ENCODE data around the gene SYP. TPM values are rescaled to one million over a fixed set of nuclear protein-coding genes. Genes with fewer than 3 reads are reported as not detected.

Gene SYP
- total and polyA plus RNA-seq, 2 experiments from 2014 or later = 1.4 to 2.1 TPM

- H4K20me1 ChIP-seq (ENCODE audit: insufficient read depth, poor library complexity, severe bottlenecking) = no peaks in the 10 kb centered on the region
- H2AFZ ChIP-seq = peak overlapping the region; percentile 41
- no peaks in the 10 kb centered on the region for H3K9me2 ChIP-seq (replicated peaks; ENCODE audit: insufficient read depth)
- no peaks in the 10 kb centered on the region for H3K36me3 ChIP-seq (replicated peaks; ENCODE audit: insufficient read depth, low read depth)
- peak overlapping the region; percentile 83 for H3K4me2 ChIP-seq
- H3K79me2 ChIP-seq = no peaks in the 10 kb centered on the region
- no peaks in the 10 kb centered on the region for H3K9me3 ChIP-seq (ENCODE audit: low read depth)
- peak; percentile 69 for DNase-seq (ENCODE audit: low spot score)
- peak overlapping the region; percentile 34 for H3K4me3 ChIP-seq
- TF ChIP-seq EZH2 (IDR thresholded peaks at IDR 0.05; ENCODE audit: borderline replicate concordance) = no peak
- WGBS (ENCODE audit: low lambda C conversion rate, missing lambda C conversion rate) = 72% methylated on average over 22 of the region's 37 CpGs
- peak overlapping the region; percentile 84 for H3K27ac ChIP-seq
- no peaks in the 10 kb centered on the region for H3K27me3 ChIP-seq
- H3K4me1 ChIP-seq (ENCODE audit: insufficient read depth) = peaks cover 3% of the 10 kb centered on the region
Measured at GRCh38 chrX:49172280-49172780, 27.7 kb downstream of the SYP start.

GRCh38 chrX:49171752-49172279 lies 28.2 kb downstream of the SYP start, which contains the start of gene PLP2:
Gene PLP2 (plus strand): TSS chrX:49171898. CDS start chrX:49172001, 103 bp downstream.
- Histone ChIP-seq H3K27ac (peak within 1 kb of the TSS; percentile 84), H3K9me2 (replicated peaks; ENCODE audit: insufficient read depth) (no peaks in the 10 kb centered on the region), H3K4me3 (peak within 1 kb of the TSS; percentile 34), H2AFZ (peak within 1 kb of the TSS; percentile 41), H3K9me3 (ENCODE audit: low read depth) (no peaks in the 10 kb centered on the region), H3K36me3 (replicated peaks; ENCODE audit: insufficient read depth, low read depth) (no peaks in the 10 kb centered on the region), H3K4me1 (ENCODE audit: insufficient read depth) (peaks cover 8% of the 10 kb centered on the region), H3K79me2 (no peaks in the 10 kb centered on the region), H4K20me1 (ENCODE audit: insufficient read depth, poor library complexity, severe bottlenecking) (no peaks in the 10 kb centered on the region), H3K4me2 (peak within 1 kb of the TSS; percentile 83), H3K27me3 (no peaks in the 10 kb centered on the region)
- WGBS (ENCODE audit: low lambda C conversion rate, missing lambda C conversion rate) = 51% methylated on average over 34 of the region's 46 CpGs
- TF ChIP-seq EZH2 (IDR thresholded peaks at IDR 0.05; ENCODE audit: borderline replicate concordance) (no peak), EZH2phosphoT487 (IDR thresholded peaks at IDR 0.05; ENCODE audit: low read depth, severe bottlenecking, unreplicated experiment) (no peak), CTCF (IDR thresholded peaks at IDR 0.05; ENCODE audit: poor library complexity) (no peak)
- DNase-seq (ENCODE audit: low spot score) = peak; percentile 74

- H3K36me3 ChIP-seq (replicated peaks; ENCODE audit: insufficient read depth, low read depth) = no peaks in the 10 kb centered on the region
- H3K9me3 ChIP-seq (ENCODE audit: low read depth) = no peaks in the 10 kb centered on the region
- H3K4me3 ChIP-seq = no peak overlapping the region
- peak overlapping the region; percentile 95 for H3K27ac ChIP-seq
- no peaks in the 10 kb centered on the region for H3K9me2 ChIP-seq (replicated peaks; ENCODE audit: insufficient read depth)
- H2AFZ ChIP-seq = no peak overlapping the region
- H3K79me2 ChIP-seq = no peaks in the 10 kb centered on the region
- TF ChIP-seq CTCF (IDR thresholded peaks at IDR 0.05; ENCODE audit: poor library complexity) = no peak
- no peak for TF ChIP-seq EZH2 (IDR thresholded peaks at IDR 0.05; ENCODE audit: borderline replicate concordance)
- no peak for TF ChIP-seq EZH2phosphoT487 (IDR thresholded peaks at IDR 0.05; ENCODE audit: low read depth, severe bottlenecking, unreplicated experiment)
- peak overlapping the region; percentile 77 for H3K4me2 ChIP-seq
- WGBS (ENCODE audit: low lambda C conversion rate, missing lambda C conversion rate) = 81% methylated on average over 3 of the region's 3 CpGs
- H4K20me1 ChIP-seq (ENCODE audit: insufficient read depth, poor library complexity, severe bottlenecking) = no peaks in the 10 kb centered on the region
- H3K27me3 ChIP-seq = no peaks in the 10 kb centered on the region
- peaks cover 10% of the 10 kb centered on the region for H3K4me1 ChIP-seq (ENCODE audit: insufficient read depth)
- no peak for DNase-seq (ENCODE audit: low spot score)
Measured at GRCh38 chrX:49167740-49168108, 32.3 kb downstream of the SYP start.

DNA sequence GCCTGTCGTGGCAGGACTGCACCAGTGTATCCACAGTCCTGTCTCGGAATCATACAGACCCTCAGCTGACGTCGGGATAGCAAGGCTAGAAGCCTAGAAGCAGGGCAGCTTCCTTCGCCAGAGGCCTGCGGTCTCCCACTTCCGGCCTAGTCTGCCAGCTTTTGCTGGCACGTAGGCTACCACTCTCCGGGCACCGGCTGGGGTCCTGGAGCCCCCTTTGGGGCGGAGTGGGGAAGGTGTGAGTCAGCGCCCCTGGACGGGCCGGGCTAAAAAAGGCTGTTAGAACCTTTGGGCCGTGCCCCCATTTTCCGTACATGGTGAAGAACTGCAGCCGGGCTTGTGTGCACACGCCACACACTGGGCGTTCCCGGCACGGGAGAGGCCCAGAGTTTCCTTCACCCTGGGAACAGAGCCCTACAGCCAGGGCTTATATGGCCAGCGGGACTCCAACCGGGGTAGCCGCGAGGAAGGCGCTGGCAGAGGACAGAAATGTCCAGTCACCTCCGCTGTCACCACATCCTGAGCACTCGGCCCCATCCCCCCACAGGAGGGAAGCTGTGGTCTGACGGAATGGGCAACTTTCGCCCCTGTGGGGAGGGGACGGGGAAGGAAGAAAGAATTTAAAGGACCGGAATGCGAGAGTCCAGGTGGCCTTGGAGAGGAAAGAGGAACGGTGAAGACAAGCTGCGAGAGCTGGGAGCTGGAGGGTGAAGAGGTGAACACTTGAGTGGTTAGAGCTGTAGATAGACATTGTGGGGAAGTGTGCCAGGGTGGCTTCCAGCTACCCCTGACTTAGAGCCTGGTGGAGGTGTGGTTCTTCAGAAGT lies 32.9 kb downstream of the SYP start:
- Histone ChIP-seq H3K27me3 (no peaks in the 10 kb centered on the region), H3K79me2 (no peaks in the 10 kb centered on the region), H2AFZ (peak overlapping the region; percentile 35), H3K4me3 (no peak overlapping the region), H4K20me1 (ENCODE audit: insufficient read depth, poor library complexity, severe bottlenecking) (no peaks in the 10 kb centered on the region), H3K9me3 (ENCODE audit: low read depth) (no peaks in the 10 kb centered on the region), H3K9me2 (replicated peaks; ENCODE audit: insufficient read depth) (no peaks in the 10 kb centered on the region), H3K36me3 (replicated peaks; ENCODE audit: insufficient read depth, low read depth) (no peaks in the 10 kb centered on the region), H3K27ac (peak overlapping the region; percentile 95), H3K4me2 (peak overlapping the region; percentile 77), H3K4me1 (ENCODE audit: insufficient read depth) (peaks cover 10% of the 10 kb centered on the region)
- TF ChIP-seq EZH2 (IDR thresholded peaks at IDR 0.05; ENCODE audit: borderline replicate concordance) = no peak
- no peak for TF ChIP-seq EZH2phosphoT487 (IDR thresholded peaks at IDR 0.05; ENCODE audit: low read depth, severe bottlenecking, unreplicated experiment)
- no peak for TF ChIP-seq CTCF (IDR thresholded peaks at IDR 0.05; ENCODE audit: poor library complexity)
- WGBS (ENCODE audit: low lambda C conversion rate, missing lambda C conversion rate) = 61% methylated on average over 32 of the region's 35 CpGs
- DNase-seq (ENCODE audit: low spot score) = peak; percentile 56

Measured in hepatocyte (in vitro differentiated cells).